Measurements from ENCODE around the gene MORF4L2.

MORF4L2 gene, protein sequence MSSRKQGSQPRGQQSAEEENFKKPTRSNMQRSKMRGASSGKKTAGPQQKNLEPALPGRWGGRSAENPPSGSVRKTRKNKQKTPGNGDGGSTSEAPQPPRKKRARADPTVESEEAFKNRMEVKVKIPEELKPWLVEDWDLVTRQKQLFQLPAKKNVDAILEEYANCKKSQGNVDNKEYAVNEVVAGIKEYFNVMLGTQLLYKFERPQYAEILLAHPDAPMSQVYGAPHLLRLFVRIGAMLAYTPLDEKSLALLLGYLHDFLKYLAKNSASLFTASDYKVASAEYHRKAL
- total RNA-seq = 57.2 to 152 (median 85.4) reads per million in 9 experiments

GRCh38 chrX:103686199-103687072 is at the start of gene MORF4L2:
Gene MORF4L2, minus strand, starts transcription at chrX:103686699. Its CDS starts 9,672 bp downstream, at chrX:103677027.
- Mint-ChIP-seq H3K4me3 (no peak within 1 kb of the TSS), H3K4me1 (ENCODE audit: low read depth in 2 of 2) (peaks cover 0 to 4% of the 10 kb centered on the region in 2 donors), H3K9me3 (no peaks in the 10 kb centered on the region), H3K36me3 (ENCODE audit: insufficient read depth) (peaks cover 30% of the 10 kb centered on the region), H3K27me3 (no peaks in the 10 kb centered on the region), H3K27ac (no peak within 1 kb of the TSS)
- DNase-seq (peak; percentile 79 to 82 (median 81)), ATAC-seq (replicated peaks) (peak; percentile 83)

DNA sequence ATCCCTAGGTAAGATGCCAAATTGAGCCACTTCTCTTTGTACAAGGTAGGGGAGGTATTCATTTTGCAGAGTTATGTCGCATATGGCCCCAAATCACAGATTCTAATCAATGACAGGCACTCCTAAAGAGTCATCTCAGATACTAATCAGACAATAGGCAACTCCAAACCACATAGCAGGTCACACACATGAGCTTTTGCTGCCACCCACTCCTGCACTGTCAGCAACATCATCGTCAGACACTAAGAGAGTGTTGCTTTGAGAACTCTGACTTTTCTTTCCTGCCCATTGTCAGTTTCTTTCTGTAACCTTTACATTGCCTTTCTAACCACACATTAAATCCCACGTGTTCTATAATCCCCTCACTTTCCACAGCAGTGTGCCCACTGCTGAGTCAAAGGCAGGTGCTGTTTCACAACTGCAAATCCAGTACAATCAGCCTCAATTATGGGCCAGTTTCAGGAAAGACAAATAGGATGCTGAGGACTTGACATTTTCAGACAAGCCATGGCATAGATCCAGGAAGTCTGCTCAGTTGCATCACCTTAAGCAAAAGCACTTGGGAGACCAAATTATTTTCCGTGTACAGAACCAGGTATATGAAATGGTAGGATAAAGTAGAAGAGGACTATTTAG is 47.7 kb upstream of the MORF4L2 start:
- H3K27me3 Mint-ChIP-seq = peaks cover 26 to 34% of the 10 kb centered on the region in 2 donors
- DNase-seq (no peak), ATAC-seq (replicated peaks) (no peak)
- H3K36me3 Mint-ChIP-seq (ENCODE audit: insufficient read depth) = peaks cover 2% of the 10 kb centered on the region
- H3K27ac Mint-ChIP-seq = no peak overlapping the region
- no peak overlapping the region for H3K4me3 Mint-ChIP-seq
- H3K4me1 Mint-ChIP-seq (ENCODE audit: low read depth in 2 of 2) = peaks cover 0 to 1% of the 10 kb centered on the region in 2 donors
- H3K9me3 Mint-ChIP-seq = no peaks in the 10 kb centered on the region

DNA sequence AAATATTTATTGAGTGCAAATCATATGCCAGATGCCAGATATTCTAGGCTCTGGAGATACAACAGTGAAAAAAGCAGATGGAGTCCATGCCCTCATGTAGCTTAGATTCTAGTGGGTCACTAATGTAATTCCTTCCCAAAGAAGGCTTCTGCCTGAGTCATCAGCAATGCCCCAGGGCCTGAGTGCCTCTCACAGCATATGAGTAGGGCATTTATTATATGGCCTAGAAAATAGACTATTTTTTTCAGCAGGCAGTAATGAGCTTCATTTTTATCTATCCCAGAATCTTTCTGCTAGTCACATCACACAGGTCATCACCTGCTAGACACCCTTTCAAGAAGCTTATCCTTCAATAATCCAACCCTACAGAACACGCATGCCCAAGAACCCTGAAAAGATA is 46.5 kb upstream of the MORF4L2 start:
- Mint-ChIP-seq H3K36me3 (ENCODE audit: insufficient read depth) (peaks cover 2% of the 10 kb centered on the region), H3K4me3 (no peak overlapping the region), H3K9me3 (no peaks in the 10 kb centered on the region), H3K4me1 (ENCODE audit: low read depth in 2 of 2) (peaks cover 0 to 1% of the 10 kb centered on the region in 2 donors), H3K27ac (no peak overlapping the region), H3K27me3 (peaks cover 26 to 34% of the 10 kb centered on the region in 2 donors)
- DNase-seq (no peak), ATAC-seq (replicated peaks) (no peak)

DNA sequence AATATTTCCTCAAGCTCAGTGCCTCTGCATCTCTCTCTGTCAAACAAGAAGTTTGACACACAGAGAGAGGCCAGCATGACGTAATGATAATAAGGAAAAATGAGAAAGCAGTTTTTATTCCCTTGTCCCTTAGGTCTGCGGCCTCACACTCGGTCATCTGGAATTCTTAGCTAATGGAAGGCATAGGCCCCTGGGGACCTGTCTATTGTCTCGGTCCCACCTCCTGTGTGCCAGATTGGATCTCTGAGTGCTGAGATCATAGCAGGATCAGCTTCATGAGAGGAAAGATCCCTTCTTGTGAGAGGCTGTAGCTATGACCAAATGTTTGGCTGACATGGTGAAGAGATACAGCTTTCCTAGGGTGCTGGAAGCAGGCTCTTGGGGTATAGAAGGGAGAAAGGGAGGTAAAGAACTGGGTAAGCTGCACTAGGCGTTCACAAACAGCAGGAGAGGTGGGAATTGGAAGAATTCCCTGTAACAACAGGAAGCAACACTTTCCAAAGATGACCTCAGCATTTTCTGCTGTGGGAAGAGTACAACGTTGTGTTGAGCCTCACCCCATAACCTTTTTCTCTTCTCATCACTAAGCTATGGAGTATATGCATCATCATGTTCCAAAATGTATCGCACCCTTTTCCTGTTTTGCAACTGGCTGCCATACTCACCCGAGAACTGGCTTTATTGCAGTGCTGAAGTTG is 44.4 kb upstream of the MORF4L2 start:
- Mint-ChIP-seq H3K27me3 (peaks cover 26 to 39% of the 10 kb centered on the region in 2 donors), H3K4me1 (ENCODE audit: low read depth in 2 of 2) (peaks cover 0 to 1% of the 10 kb centered on the region in 2 donors), H3K36me3 (ENCODE audit: insufficient read depth) (peaks cover 2% of the 10 kb centered on the region), H3K27ac (no peak overlapping the region), H3K9me3 (no peaks in the 10 kb centered on the region), H3K4me3 (no peak overlapping the region)
- no peak for DNase-seq
- ATAC-seq (replicated peaks) = no peak

DNA sequence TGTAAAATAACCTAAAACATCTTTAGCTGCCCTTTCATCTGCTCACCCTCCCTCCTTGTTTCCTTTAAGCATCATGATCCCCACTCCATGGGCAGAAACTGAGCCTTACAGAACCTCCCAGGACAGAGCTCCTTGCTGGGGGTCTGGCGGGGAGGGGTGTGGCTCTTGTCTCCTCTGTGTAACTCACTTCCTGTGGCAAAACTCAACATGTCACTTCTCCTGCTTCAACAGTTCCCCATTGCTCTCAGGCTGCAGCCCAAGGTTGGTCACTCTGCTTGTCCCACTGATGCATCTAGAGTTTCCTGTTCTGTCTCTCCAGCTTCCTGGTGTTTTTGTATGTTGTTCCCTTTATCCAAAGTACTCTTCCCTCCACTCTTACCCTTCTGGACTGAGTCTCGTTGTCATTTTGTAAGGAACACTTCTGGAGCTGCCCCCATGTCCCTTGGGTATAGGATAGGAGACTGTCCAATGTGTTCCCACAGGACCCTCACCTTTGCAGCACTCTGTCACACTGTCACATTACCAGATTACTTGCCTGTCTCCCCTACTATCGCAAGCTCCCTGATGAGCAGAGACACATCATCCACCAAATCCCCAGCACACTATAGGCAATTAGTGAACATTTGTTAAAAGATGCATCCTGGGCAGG is 43.8 kb upstream of the MORF4L2 start:
- no peak for ATAC-seq (replicated peaks)
- Mint-ChIP-seq H3K4me1 (ENCODE audit: low read depth in 2 of 2) (peaks cover 0 to 1% of the 10 kb centered on the region in 2 donors), H3K27ac (no peak overlapping the region), H3K9me3 (no peaks in the 10 kb centered on the region), H3K27me3 (peaks cover 26 to 44% of the 10 kb centered on the region in 2 donors), H3K4me3 (no peak overlapping the region), H3K36me3 (ENCODE audit: insufficient read depth) (peaks cover 2% of the 10 kb centered on the region)
- DNase-seq = no peak

DNA sequence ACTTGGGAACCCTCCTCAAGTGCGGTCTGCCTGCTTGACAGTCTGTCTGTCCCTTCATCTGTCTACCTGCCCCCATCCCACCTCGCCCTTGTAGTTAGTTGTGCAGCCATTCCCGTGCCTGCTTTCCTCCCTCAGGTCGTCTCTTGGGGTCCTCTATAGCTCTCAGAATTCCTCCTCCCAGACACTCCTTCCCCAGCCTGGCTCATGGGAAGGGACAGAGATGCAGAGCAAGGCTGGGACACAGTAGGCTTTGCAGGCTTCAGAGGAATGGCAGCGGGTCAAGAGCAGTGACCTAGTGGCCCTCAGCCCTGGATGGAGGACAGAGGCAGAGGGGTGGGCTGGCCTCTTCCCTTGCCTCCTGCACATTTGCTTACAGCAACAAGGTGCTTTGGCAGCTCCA is 42.5 kb upstream of the MORF4L2 start:
- Mint-ChIP-seq H3K27me3 (peaks cover 20 to 37% of the 10 kb centered on the region in 2 donors), H3K4me1 (ENCODE audit: low read depth in 2 of 2) (peaks cover 0 to 1% of the 10 kb centered on the region in 2 donors), H3K27ac (no peak overlapping the region), H3K4me3 (no peak overlapping the region), H3K9me3 (no peaks in the 10 kb centered on the region), H3K36me3 (ENCODE audit: insufficient read depth) (peaks cover 2% of the 10 kb centered on the region)
- DNase-seq = no peak
- ATAC-seq (replicated peaks) = no peak

GRCh38 chrX:103727115-103727514 is 40.6 kb upstream of the MORF4L2 start:
- Mint-ChIP-seq H3K27ac (no peak overlapping the region), H3K36me3 (ENCODE audit: insufficient read depth) (peaks cover 2% of the 10 kb centered on the region), H3K4me3 (no peak overlapping the region), H3K27me3 (peaks cover 10 to 30% of the 10 kb centered on the region in 2 donors), H3K9me3 (no peaks in the 10 kb centered on the region), H3K4me1 (ENCODE audit: low read depth in 2 of 2) (peaks cover 0 to 1% of the 10 kb centered on the region in 2 donors)
- DNase-seq = no peak
- no peak for ATAC-seq (replicated peaks)

GRCh38 chrX:103726477-103726876 is 40.0 kb upstream of the MORF4L2 start:
- no peak for DNase-seq
- Mint-ChIP-seq H3K27me3 (peaks cover 6 to 24% of the 10 kb centered on the region in 2 donors), H3K9me3 (no peaks in the 10 kb centered on the region), H3K27ac (no peak overlapping the region), H3K36me3 (ENCODE audit: insufficient read depth) (peaks cover 2% of the 10 kb centered on the region), H3K4me1 (ENCODE audit: low read depth in 2 of 2) (peaks cover 0 to 1% of the 10 kb centered on the region in 2 donors), H3K4me3 (no peak overlapping the region)
- no peak for ATAC-seq (replicated peaks)

DNA sequence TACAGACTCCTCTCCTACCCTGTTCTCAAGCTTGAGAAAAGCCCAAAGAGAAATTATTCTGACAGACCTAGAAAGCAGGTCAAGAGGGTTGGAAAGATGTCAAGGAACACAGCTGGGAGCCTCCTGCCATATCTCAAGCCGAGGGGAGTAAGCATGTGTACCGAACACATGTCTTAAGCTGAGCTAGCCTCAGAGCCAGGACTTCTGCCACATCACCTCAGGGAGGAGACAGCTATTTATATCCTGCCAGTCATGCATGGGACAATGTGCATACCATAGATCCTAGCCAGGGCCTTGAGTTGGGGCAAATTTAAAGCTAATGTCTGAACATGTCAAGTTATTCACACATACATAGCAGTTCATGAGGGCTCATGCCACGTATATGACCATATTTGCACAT is 36.0 kb upstream of the MORF4L2 start:
- no peak for ATAC-seq (replicated peaks)
- Mint-ChIP-seq H3K9me3 (no peaks in the 10 kb centered on the region), H3K4me1 (ENCODE audit: low read depth in 2 of 2) (no peaks in the 10 kb centered on the region), H3K27me3 (peaks cover 0 to 11% of the 10 kb centered on the region in 2 donors), H3K27ac (no peak overlapping the region), H3K36me3 (ENCODE audit: insufficient read depth) (no peaks in the 10 kb centered on the region), H3K4me3 (no peak overlapping the region)
- DNase-seq = no peak

DNA sequence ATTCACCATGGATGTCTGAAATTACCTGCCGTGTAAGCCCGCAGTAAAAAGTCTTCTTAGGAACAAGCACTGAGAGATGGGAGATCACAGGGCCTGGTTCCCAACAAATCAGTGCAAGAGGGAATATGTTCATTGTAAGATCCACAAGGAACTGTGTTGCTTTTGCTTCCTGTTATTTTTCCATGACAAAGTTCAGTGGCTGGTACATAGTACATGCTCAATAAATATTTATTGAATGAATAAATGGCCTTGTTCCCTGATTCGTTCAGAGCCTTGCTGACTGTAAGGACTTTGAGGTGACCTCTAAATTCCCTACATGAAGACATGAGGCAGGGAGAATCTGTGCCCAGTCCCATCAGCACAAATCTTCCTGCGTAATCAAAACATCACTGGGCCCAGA is 31.6 kb upstream of the MORF4L2 start:
- DNase-seq = no peak
- no peak for ATAC-seq (replicated peaks)
- Mint-ChIP-seq H3K27ac (no peak overlapping the region), H3K27me3 (peaks cover 7% of the 10 kb centered on the region in 2 donors), H3K9me3 (no peaks in the 10 kb centered on the region), H3K4me1 (ENCODE audit: low read depth in 2 of 2) (no peaks in the 10 kb centered on the region), H3K36me3 (ENCODE audit: insufficient read depth) (no peaks in the 10 kb centered on the region), H3K4me3 (no peak overlapping the region)

GRCh38 chrX:103716962-103717361 is 30.5 kb upstream of the MORF4L2 start:
- Mint-ChIP-seq H3K4me1 (ENCODE audit: low read depth in 2 of 2) (no peaks in the 10 kb centered on the region), H3K36me3 (ENCODE audit: insufficient read depth) (no peaks in the 10 kb centered on the region), H3K4me3 (no peak overlapping the region), H3K27ac (no peak overlapping the region), H3K9me3 (no peaks in the 10 kb centered on the region), H3K27me3 (peaks cover 7% of the 10 kb centered on the region in 2 donors)
- DNase-seq (no peak), ATAC-seq (replicated peaks) (no peak)

DNA sequence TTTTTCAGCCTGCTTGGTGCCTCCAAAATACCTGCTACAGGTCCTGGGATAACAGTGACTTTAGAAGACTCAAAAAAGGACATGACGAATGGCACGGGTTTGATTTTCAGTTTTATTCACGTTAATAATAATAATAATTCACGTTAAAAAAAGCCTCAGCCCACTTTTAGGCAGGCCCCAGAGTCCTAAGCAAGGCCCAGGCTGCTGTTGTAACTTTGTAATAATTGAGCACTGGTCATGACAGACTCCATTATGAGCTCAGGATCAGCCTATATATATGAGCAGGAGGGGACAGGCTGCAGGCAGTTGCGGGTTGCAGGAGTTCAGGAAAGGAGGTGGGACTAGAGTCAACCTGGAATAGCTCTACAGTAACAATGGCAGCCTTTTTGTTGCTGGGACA is 24.1 kb upstream of the MORF4L2 start, which contains the start of gene TMEM31:
Gene TMEM31, plus strand, starts transcription at position 301 of the 400 bp plus-strand sequence. CDS start 1,350 bp downstream, outside the sequence.
- DNase-seq (no peak), ATAC-seq (replicated peaks) (no peak)
- Mint-ChIP-seq H3K9me3 (no peaks in the 10 kb centered on the region), H3K4me3 (no peak within 1 kb of the TSS), H3K36me3 (ENCODE audit: insufficient read depth) (no peaks in the 10 kb centered on the region), H3K27me3 (peaks cover 7 to 13% of the 10 kb centered on the region in 2 donors), H3K4me1 (ENCODE audit: low read depth in 2 of 2) (no peaks in the 10 kb centered on the region), H3K27ac (no peak within 1 kb of the TSS)
